ENCODE results near the gene HNF4A. TPM values are rescaled to one million over a fixed set of nuclear protein-coding genes. Genes with fewer than 3 reads are reported as not detected.

The HNF4A gene
- polyA plus RNA-seq, 1 experiment = not detected

- POLR2A ChIA-PET = no interaction called here
- Histone ChIP-seq H3K27me3 (ENCODE audit: control insufficient read depth, insufficient read depth, low read length) (peaks cover 15% of the 10 kb centered on the region), H3K4me3 (ENCODE audit: low read depth, low read length) (no peak overlapping the region), H3K27ac (ENCODE audit: low read depth, low read length) (no peak overlapping the region), H3K9me3 (ENCODE audit: control insufficient read depth, insufficient read depth, low read length) (no peaks in the 10 kb centered on the region)
- no peak for TF ChIP-seq CTCF (IDR thresholded peaks at IDR 0.05; ENCODE audit: low read depth, low read length)
- CTCF ChIA-PET = no interaction called here
- DNase-seq (ENCODE audit: low read depth, low spot score) = no peak
Observed at GRCh38 chr20:44424039-44424495, 68.6 kb downstream of the HNF4A start.

GRCh38 chr20:44425923-44426322 is 70.4 kb downstream of the HNF4A start:
- CTCF ChIA-PET = no interaction called here
- H3K27me3 ChIP-seq (ENCODE audit: control insufficient read depth, insufficient read depth, low read length) = peaks cover 15% of the 10 kb centered on the region
- no peak for TF ChIP-seq CTCF (IDR thresholded peaks at IDR 0.05; ENCODE audit: low read depth, low read length)
- H3K27ac ChIP-seq (ENCODE audit: low read depth, low read length) = no peak overlapping the region
- no peaks in the 10 kb centered on the region for H3K9me3 ChIP-seq (ENCODE audit: control insufficient read depth, insufficient read depth, low read length)
- no peak overlapping the region for H3K4me3 ChIP-seq (ENCODE audit: low read depth, low read length)
- no peak for DNase-seq (ENCODE audit: low read depth, low spot score)
- POLR2A ChIA-PET = no interaction called here

- no peaks in the 10 kb centered on the region for H3K9me3 ChIP-seq (ENCODE audit: control insufficient read depth, insufficient read depth, low read length)
- no peak overlapping the region for H3K4me3 ChIP-seq (ENCODE audit: low read depth, low read length)
- ChIA-PET CTCF (no interaction called here), POLR2A (no interaction called here)
- DNase-seq (ENCODE audit: low read depth, low spot score) = no peak
- H3K27me3 ChIP-seq (ENCODE audit: control insufficient read depth, insufficient read depth, low read length) = peaks cover 15% of the 10 kb centered on the region
- TF ChIP-seq CTCF (IDR thresholded peaks at IDR 0.05; ENCODE audit: low read depth, low read length) = no peak
- no peak overlapping the region for H3K27ac ChIP-seq (ENCODE audit: low read depth, low read length)
Observed at GRCh38 chr20:44426879-44427790, 71.6 kb downstream of the HNF4A start.

- DNase-seq (ENCODE audit: low read depth, low spot score) = no peak
- no peak for TF ChIP-seq CTCF (IDR thresholded peaks at IDR 0.05; ENCODE audit: low read depth, low read length)
- POLR2A ChIA-PET = no interaction called here
- Histone ChIP-seq H3K9me3 (ENCODE audit: control insufficient read depth, insufficient read depth, low read length) (no peaks in the 10 kb centered on the region), H3K27ac (ENCODE audit: low read depth, low read length) (no peak overlapping the region), H3K27me3 (ENCODE audit: control insufficient read depth, insufficient read depth, low read length) (peaks cover 13% of the 10 kb centered on the region), H3K4me3 (ENCODE audit: low read depth, low read length) (no peak overlapping the region)
- CTCF ChIA-PET = no interaction called here
Observed at GRCh38 chr20:44427804-44428173, 72.3 kb downstream of the HNF4A start.

GRCh38 chr20:44428174-44429016 is 72.9 kb downstream of the HNF4A start:
- no peak overlapping the region for H3K27ac ChIP-seq (ENCODE audit: low read depth, low read length)
- no peak for TF ChIP-seq CTCF (IDR thresholded peaks at IDR 0.05; ENCODE audit: low read depth, low read length)
- DNase-seq (ENCODE audit: low read depth, low spot score) = no peak
- H3K9me3 ChIP-seq (ENCODE audit: control insufficient read depth, insufficient read depth, low read length) = no peaks in the 10 kb centered on the region
- ChIA-PET CTCF (no interaction called here), POLR2A (no interaction called here)
- no peak overlapping the region for H3K4me3 ChIP-seq (ENCODE audit: low read depth, low read length)
- peaks cover 12% of the 10 kb centered on the region for H3K27me3 ChIP-seq (ENCODE audit: control insufficient read depth, insufficient read depth, low read length)

Data from AG04450 (cell line).